Astrocyte of the spinal cord (primary cell): ENCODE results near the gene FOXN3.
A peak's percentile ranks its signal among the peaks of the same experiment; 100 is the strongest.

Source experiments
- DNase-seq: peaks from one replicate; pipeline ENCODE4 v3.0.0; 2011; ENCODE audit warnings: low read depth, low spot score
- H3K4me3 ChIP-seq: 2 replicates; pipeline ENCODE4 v1.5.1; 2011; ENCODE audit warnings: low read depth, mild to moderate bottlenecking, low read length, moderate library complexity
- in situ Hi-C: cut with HindIII; loops from 2 replicates; pipeline ENCODE4 v1.10.0; 2017; ENCODE audit warnings: low sequenced_read_pairs
- TF ChIP-seq, protein P1 (sequence below): IDR thresholded peaks from 2 replicates; pipeline ENCODE4 v1.5.1; 2012; ENCODE audit warnings: low read depth, mild to moderate bottlenecking, low read length, inconsistent platforms

Gene FOXN3

DNA sequence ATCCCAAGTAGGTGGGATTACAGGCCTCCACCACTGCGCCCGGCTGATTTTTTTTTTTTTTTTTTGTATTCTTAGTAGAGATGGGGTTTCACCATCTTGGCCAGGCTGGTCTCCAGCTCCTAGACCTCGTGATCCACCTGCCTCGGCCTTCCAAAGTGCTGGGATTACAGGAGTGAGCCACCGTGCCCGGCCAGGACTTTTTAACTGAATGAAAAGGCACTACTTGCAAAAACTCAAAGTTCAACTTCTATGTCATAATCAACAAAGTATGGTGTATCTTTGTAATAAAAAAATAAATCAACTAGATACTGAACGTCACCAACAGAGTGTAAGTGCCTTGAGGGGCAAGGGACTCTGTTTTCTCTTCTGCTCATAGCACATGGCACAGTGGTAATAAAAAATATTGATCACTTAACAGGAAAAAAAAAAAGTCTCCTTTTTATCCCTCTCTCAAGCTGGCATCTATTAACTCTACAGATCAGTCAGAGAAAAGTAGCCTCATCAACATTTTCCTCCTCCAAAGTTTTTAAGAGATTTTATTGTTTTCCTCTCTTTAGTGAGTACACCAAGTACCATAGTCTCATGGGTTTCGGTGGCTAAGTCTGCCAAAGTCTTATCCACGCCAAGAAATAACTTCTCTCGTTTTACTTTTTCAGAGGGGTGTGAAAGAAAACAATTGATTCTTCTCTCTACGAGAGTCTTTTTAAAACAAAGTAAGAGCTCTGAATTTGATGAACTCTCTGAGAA is 10.6 kb upstream of the FOXN3 start:
- H3K4me3 ChIP-seq = no peak overlapping the region
- TF ChIP-seq, protein P1, sequence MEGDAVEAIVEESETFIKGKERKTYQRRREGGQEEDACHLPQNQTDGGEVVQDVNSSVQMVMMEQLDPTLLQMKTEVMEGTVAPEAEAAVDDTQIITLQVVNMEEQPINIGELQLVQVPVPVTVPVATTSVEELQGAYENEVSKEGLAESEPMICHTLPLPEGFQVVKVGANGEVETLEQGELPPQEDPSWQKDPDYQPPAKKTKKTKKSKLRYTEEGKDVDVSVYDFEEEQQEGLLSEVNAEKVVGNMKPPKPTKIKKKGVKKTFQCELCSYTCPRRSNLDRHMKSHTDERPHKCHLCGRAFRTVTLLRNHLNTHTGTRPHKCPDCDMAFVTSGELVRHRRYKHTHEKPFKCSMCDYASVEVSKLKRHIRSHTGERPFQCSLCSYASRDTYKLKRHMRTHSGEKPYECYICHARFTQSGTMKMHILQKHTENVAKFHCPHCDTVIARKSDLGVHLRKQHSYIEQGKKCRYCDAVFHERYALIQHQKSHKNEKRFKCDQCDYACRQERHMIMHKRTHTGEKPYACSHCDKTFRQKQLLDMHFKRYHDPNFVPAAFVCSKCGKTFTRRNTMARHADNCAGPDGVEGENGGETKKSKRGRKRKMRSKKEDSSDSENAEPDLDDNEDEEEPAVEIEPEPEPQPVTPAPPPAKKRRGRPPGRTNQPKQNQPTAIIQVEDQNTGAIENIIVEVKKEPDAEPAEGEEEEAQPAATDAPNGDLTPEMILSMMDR = no peak
- in situ Hi-C loops = no loop called here
- no peak for DNase-seq

DNA sequence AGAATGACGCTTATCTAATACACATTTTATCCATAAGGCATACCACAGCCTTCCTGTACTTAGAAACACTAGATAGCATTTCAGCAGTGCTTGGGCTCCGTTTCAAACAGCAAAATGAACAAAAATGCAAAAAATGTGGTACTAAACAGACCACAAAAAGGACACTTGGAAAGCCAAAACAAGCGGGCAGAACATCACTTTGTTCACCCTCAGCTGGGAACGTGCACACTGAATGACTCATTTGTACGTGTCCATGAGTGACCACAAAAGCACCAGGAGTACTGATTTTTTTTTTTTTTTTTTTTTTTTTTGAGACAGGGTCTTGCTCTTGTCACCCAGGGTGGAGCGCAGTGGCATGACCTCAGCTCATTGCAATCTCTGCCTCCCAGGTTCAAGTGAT is 8.9 kb upstream of the FOXN3 start:
- TF ChIP-seq, protein P1 = no peak
- DNase-seq = peak; percentile 98
- in situ Hi-C loops = no loop called here
- H3K4me3 ChIP-seq = no peak overlapping the region

DNA sequence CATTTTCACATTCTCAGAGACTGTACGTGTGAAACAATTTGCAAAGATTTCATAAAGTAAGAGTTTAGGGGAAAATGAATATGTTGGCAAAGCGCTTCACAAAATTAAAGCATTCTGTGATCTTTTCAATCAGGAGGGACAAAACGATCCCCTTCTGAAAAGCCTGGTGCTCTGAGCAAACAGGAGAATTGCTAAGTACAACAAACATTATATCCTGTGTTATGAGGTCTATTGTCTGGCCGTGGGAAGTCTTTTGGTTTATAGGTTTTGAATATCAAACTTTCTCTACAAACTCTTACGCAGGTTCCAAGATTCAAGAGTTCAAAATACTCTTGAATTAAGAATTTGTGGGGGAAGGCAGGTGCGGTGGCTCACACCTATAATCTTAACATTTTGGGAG is 7.2 kb upstream of the FOXN3 start:
- DNase-seq = no peak
- TF ChIP-seq, protein P1 = no peak
- no peak overlapping the region for H3K4me3 ChIP-seq
- in situ Hi-C loops = no loop called here

DNA sequence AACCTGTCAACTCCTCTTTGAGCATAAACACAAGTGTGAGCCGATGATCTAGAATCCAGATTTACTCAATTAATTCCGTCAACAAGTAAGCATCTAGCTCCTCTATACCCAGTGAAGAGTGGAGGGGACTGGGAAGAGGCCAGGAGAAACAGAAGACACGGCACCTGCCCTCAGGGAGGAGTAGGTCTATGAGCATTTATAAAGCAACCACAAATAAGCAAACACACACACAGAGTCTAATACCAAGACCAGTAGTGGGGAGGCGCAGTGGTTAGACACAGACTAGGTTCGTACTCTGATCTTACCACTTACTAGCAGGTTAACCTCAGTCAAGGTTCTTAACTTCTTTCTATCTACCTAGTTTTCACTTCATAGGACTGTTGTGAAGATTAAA is 5.9 kb upstream of the FOXN3 start:
- no peak for DNase-seq
- in situ Hi-C loops = no loop called here
- TF ChIP-seq, protein P1 = no peak
- H3K4me3 ChIP-seq = no peak overlapping the region

DNA sequence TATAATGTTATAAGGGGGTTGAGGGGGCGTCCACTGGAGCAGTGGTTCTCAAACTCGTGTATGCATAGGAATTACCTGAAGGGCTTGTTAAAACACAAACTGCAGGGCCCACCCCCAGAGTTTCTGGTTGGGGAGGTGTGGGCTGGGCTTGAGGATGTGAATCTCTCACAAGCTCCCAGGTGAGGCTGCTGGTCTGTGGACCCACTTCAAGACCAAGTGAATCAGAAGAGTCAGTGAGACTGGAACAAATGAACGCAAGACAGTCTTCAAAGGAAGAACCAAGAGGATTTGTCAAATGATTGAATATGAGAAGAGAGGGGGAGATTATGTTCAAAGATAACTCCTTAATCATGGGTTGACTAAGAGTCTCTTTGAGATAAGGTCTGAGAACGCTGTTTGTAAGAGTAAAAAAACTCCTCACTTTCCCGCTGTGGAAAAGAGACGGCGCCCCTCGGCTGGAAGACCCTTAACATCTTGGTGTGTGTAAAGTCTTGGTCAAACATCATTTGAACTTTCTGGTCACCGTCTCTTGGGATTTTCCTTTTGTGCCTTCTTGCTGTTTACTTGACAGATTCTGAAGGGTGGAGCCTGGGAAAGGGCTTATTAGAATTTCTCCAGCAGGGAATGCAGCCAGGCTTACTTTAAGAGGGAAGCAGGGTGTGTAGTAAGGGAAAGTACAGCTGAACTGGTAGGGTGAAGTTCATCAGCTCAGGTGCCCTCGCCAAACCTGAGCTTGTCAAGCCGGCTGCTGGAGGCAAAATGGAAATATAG is 5.3 kb upstream of the FOXN3 start:
- H3K4me3 ChIP-seq = no peak overlapping the region
- no peak for DNase-seq
- TF ChIP-seq, protein P1 = no peak
- in situ Hi-C loops = no loop called here

DNA sequence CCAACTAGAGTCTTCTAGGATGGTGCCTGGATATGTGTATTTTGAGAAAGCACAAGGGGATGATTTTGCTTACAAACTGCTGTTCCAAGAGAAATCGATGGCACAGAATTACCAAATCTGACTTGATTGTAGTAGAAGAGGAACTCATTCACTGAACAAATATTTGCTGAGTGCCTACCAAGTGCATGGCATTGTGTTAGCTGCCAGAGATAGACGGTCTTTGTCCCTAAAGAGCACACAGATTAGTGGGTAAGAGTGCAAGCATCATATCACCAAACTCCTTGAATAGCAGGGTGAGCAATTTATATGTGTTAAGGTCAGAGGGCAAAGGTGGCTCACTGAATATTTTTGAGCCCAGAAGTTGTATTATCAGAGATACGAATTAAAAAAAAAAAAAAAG is 3.5 kb upstream of the FOXN3 start:
- in situ Hi-C loops = no loop called here
- H3K4me3 ChIP-seq = no peak overlapping the region
- no peak for DNase-seq
- TF ChIP-seq, protein P1 = no peak
